GM15510 (cell line): ENCODE measurements around the gene ZNF276.

ENCODE experiments used
- POLR2A ChIP-seq: IDR thresholded peaks from 3 replicates; pipeline ENCODE4 v1.6.1; 2011; ENCODE audit warnings: borderline replicate concordance; ENCODE audit not compliant: insufficient read length; ENCODE audit errors: extremely low read depth

Gene ZNF276

DNA sequence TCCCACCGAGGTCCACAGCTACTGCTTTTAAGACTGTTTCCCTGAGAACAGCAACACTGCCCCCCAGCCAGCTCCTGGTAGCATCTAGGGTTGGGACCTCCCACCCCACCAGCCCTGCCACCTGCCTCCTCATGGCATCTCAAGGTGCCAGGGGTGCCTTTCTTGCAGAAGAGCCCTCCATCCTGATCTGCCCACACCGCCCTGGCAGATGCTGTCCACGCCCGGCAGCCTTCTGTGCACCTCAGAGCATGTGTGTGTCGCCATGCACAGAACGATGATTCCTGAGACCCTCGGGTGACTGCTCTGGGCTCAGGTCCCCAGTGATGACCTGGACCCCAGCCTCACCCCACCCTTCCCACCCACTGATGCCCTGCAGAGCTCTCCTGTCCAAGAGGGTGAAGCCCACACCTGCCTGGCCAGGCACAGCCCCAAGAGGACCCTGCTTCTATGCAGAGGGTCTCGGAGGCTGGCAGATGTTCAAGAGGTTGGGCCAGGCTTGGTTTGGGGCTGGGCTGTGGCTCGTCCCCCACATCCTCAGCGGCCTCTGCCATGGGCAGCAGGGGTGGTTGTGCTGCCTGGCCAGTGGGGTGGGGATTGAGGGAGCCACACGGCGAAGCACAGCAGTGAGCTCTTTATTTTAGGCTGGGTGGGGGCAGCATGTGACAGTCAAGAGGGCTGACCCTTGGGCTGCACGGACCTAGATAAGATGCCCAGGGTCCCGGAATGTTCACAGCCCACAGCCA is 14.6 kb upstream of the ZNF276 start:
- no peak for TF ChIP-seq POLR2A

DNA sequence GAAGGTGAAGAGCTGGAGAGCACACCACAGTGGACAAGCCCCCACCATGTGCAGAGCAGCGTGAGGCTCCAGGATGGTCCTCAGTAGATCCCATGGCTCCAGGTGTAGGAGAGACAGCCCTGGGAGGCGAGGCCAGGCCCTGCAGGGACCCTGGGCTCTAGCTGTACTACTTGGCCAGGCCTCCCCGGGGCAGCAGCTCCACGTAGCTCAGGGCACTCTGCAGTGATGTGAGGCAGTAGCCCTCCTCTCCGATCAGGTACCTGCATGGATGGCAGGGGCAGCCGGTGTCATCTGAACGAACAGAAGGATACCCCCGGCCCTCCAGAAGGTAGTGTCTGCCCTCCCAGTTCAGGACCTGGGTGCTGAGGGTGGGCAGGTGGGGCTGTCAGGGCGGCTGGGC is 13.6 kb upstream of the ZNF276 start:
- no peak for TF ChIP-seq POLR2A

DNA sequence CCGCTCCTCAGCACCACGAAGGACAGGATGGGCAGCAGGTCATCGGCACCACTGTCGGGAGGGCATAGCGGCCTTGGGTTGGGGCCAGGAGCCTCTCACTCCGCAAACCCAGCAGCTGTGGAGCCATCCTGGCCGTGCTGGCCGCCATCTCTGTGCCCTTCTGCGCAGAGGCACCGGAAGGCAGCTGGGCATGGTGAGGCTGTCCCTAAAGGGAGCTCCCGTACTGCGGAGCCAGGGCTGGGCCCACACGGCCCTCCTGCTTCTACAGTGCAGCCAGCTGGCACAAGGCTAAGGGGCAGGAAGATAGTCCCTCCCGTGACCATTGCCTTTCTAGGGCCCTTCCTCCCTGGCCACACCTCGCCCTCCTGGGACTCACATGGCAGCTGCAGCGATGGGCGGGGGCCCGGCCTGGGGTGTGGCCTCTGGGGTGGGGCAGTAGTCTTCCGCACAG is 12.8 kb upstream of the ZNF276 start:
- TF ChIP-seq POLR2A = no peak

DNA sequence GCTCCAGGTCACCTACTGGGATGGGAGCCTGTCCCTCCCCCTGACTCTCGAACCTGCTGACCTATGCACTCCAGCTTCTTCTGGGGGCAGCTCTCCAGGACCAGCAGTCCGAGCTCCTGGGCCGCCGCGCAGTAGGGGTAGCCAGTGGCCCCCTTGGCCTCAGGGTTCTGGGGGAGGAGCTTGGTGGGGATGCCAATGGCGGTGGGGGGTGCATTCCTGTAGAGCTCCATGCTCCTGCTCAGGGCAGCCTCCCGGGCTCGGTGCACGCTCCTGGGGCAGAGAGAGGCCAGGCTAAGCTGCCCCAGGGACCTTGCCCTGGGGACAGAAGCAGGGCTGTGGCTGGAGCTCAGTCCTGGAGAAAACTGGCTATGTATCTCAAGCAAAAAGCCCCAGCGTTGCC is 12.2 kb upstream of the ZNF276 start:
- TF ChIP-seq POLR2A = no peak

DNA sequence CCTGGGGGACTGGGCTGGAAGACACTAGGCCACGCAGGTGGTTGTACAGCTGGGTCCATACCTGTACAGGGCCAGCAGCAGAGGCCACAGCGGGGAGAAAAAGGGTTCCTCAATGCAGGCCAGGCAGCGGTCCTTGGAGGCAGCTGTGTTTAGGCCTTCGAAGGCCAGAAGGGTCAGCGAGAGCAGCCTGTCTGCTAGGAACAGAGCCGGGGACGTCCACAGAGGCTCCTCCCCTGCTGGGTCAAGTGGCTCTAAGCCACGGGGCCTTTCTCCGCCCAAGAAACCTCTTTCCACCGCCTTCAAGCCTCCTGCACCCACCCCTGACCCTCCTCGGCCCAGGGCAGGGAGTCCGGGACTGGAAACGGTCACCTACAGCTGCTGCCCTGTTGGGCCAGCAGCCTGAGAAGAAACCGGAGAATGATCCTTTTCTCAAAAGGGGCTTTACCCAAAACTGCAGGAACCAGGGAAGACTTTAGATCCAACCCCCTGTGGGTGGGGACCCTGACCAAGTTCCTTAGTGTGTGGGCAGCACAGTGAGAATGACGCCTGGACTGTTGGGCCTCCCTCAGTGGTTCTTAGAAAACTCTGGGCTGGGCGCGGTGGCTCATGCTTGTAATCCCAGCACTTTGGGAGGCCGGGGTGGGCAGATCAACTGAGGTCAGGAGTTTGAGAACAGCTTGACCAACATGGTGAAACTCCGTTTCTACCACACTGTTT is 11.5 kb upstream of the ZNF276 start:
- no peak for TF ChIP-seq POLR2A

DNA sequence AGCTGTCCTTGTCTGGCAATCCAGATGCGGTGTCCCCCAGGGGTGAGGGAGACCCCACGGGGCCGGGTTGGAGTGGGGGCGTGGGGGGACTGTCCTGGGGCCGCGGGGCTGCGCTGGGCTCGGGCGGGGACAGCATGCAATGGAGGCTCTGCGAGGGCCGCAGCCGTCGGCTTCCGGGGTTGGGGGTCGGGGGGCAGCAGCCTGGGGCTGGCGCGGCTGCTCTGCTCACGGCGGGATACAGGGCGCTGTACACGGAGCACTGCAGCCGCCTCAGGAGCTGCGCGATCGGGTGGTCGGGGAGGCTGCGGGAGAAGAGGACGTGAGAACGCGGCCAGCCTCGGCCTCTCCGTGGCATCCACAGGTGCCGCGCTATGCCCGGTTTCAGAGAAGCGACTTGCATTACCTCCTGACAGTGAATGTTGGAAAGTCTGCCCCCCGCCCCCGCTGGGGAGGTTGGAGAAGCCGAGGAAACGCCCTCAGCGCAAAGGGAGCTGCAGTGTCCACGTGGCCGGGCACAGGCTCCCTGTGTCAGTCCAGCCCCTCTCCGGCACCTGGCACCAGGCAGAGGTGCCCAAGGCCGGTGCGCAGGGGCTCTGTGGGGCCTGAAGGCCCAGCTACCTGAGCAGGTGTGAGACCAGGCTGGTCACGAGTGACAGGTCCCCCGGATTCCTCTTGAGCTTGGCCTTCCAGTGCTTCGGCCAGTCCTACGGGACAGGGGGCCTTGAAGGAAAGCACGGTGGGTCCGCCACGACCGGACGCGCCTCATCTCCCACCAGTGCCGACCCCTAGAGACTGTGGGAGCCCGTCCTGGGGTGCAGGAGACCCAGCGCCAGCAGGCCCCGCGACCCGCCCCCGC is 10.4 kb upstream of the ZNF276 start:
- TF ChIP-seq POLR2A = no peak

DNA sequence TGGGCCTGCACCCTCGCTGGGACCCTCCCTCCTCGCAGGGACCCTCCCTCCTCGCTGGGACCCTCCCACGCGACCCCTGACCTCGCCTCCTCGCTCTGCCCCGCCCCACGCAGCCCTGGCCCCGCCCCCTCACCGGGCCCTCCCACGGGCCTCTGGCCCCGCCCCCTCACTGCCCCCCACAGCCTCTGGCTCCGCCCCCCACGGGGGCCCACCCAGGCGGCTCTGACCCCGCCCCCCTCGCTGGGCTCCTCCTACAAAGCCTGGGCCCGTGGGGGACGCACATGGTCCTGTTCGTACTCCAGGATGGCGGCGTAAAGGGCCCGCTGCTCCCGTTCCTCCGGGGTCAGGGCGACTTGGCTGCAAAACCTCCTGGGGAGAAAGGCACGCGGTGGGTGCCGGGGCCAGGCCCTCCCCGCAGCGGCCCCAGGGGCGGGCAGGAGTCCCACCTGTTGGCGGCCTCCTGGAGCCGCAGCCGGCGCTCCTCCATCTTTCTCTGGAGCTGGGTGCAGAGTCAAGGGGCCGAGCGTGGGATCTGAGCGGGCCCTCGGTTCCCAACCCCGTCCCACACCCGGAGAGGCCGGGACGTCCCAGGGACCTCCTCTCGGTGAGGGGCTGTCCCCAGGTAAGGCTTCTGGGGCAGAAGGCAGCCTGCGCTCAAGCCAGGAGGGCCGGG is 9.6 kb upstream of the ZNF276 start:
- TF ChIP-seq POLR2A = peak; percentile 80

DNA sequence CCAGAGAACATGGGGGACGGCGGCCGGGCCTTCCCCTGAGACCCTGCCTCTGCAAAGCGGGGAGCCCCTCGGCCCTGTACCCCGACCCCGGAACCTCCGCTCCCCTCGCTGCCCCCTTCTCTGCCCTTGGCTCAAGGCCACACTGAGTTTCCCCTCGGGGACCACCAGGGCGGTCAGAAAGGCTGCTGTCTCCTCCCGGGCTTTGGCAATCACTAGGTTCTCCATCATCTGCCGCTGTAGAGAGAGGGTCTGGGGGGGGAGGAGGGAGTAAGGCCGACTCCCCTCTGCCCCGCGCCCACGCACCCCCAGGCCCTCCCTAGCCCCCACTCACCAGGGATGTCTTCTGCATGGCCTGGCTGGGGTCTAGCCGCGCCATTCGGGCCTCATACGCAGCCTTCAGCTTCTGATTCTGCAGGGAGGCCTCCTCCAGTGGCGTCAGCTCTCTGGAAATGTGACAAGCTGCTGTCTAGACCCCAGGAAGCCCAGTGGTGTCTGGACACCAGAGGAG is 9.0 kb upstream of the ZNF276 start:
- no peak for TF ChIP-seq POLR2A

DNA sequence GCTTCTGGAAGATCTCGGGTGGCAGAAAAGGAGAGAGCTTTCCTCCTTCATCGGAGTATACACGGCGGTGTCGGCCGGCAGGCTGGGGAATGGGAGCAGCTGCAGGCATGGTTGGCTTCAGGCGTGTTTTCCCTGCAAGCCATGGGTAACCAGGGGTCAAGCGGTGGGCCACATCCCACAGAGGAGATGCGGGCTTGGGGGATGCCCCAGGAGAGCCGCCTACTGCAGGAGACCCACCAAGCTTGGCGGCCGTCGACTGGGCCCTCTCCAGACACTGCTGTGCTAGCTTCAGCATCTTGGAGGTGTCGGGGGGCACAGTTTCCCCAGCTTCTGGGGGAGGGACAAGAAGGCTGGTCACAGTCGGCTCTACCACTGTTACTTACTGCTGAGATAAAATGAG is 4.8 kb upstream of the ZNF276 start:
- TF ChIP-seq POLR2A = no peak

DNA sequence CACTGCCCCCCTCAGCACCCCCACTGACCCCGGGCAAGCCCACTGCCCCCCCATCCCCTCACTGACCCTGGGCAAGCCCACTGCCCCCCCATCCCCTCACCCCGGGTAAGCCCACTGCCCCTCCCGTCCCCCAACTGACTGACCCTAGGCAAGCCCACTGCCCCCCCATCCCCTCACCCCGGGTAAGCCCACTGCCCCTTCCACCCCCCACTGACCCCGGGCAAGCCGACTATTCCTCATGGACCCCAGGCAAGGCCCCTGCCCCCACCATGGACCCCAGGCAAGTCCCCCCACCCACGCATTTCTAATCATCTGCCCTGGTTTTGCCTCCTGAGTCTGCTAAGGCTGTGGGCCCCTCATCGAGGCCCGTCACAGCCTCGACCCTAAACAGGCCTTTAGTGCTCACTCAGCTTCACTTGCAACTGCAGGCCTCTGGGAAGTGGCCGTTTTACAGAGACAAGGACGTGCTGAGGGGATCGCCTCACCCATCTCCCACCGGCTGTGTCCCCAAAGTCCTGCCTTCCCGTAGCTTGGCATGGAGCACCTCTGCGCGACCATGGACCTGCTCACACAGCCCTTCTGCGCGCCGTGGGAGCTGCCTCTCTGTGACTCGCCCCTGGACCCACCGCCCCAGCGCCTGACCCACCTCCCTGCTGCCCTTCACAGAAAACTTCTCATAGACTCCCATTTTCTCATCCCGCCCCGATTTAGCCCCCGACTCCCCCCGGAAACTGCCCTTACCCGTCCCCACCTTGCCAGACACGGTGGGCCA is 4.2 kb upstream of the ZNF276 start:
- no peak for TF ChIP-seq POLR2A

DNA sequence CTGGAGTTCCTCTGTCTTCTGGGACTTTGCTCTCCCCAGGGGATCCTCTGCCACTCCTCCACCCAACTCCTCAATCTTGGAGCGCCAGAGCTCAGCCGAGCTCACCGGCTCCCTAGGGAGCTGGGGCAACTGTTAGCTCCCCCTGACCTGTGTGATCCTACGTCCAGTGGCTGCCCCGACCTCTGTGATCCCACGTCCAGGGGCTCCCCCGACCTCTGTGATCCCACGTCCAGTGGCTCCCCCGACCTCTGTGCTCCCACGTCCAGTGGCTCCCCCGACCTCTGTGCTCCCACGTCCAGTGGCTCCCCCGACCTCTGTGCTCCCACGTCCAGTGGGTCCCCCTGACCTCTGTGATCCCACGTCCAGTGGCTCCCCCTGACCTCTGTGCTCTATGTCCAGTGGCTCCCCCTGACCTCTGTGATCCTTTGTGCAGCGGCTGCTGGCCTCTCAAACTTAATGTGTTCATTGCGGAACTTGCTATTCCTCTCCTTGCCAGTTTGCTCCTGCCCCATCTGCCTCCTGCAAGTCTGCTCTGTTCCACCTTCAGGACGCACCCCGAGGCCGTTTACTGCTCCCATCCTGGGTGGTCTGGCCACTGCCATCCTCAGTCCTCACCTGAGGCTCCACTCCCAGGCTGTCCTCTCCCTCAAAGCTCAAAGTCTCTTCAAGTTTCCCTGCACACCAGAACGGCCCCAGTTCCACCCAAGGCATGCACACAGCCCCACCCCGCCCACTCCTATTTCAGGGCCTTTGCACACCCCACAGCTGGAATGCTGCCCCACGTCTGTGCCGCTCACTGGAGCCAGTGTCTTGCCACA is 3.4 kb upstream of the ZNF276 start:
- TF ChIP-seq POLR2A = no peak

DNA sequence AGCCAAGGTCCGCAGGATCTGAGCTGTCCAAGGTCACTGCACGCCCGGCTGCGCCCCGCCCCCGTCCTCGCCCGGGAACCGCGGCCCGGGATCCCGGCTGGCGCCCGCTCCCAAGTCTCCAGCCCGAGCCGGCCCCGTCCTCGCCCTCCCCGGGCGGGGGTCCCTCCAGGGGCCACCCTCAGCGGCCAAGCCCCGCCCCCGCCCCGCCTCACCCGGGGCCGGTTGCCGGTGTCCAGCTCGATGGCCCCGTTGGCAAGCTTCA is 855 bp upstream of the ZNF276 start:
- no peak for TF ChIP-seq POLR2A
